Measurements from ENCODE around the gene RBFOX2.

- no peak for TF ChIP-seq POLR2AphosphoS5 (IDR thresholded peaks at IDR 0.05; ENCODE audit: borderline replicate concordance, low read depth, low read length)
- TF ChIP-seq EZH2 (IDR thresholded peaks at IDR 0.05) = no peak
- no peak for TF ChIP-seq FOXP2 (optimal IDR thresholded peaks at IDR 0.05; ENCODE audit: control extremely low read depth, extremely low read length, insufficient read depth)
Measured at GRCh38 chr22:35963237-35963810, 65.3 kb downstream of the RBFOX2 start.

All from SK-N-MC (cell line).